Body of pancreas (tissue), 4 donors: ENCODE data around the gene CYP4F12. TPM values are rescaled to one million over a fixed set of nuclear protein-coding genes. Genes with fewer than 3 reads are reported as not detected.

ENCODE experiments used
- ATAC-seq: fragments of 150-250 bp; one replicate; pipeline ENCODE4 v1.9.1; 2016
- DNase-seq, 4 donors: peaks; one replicate each; pipeline ENCODE4 v3.0.0-alpha.2; 2019
- H3K27ac ChIP-seq, 4 donors: fragments of 200-600 bp; sonication (generic); 1 replicate in 3 of 4; 2 replicates in 1 of 4; pipeline versions ENCODE4 v1.5.1 to v1.6.1; 2016 to 2019; ENCODE audit warnings: mild to moderate bottlenecking in 1 of 4, mixed read lengths in 1 of 4, moderate library complexity in 1 of 4
- H3K27me3 ChIP-seq, 2 donors: fragments of 200-600 bp; sonication (generic); one replicate each; pipeline ENCODE4 v1.6.0; 2016; ENCODE audit warnings: mild to moderate bottlenecking in 1 of 2
- H3K36me3 ChIP-seq, 2 donors: fragments of 200-600 bp; sonication (generic); replicated peaks in 1 of 2; 2 replicates each; pipeline ENCODE4 v1.5.1; 2016; ENCODE audit warnings: low read depth in 2 of 2; ENCODE audit not compliant: insufficient read depth in 1 of 2
- H3K4me1 ChIP-seq: fragments of 200-600 bp; sonication (generic); one replicate; pipeline ENCODE4 v1.6.0; 2016
- H3K4me3 ChIP-seq, 2 donors: fragments of 200-600 bp; sonication (generic); 1 replicate in 1 of 2; 2 replicates in 1 of 2; pipeline ENCODE4 v1.5.1; 2016 to 2019
- H3K9me3 ChIP-seq, 3 donors: fragments of 200-600 bp; sonication (generic); 1 replicate in 2 of 3; 2 replicates in 1 of 3; pipeline ENCODE4 v1.5.1; 2016
- CTCF ChIP-seq, 7 experiments: fragments of 450-650 bp in 4 of 7; fragments of 200-600 bp in 3 of 7; sonication (generic) in 3 of 7; IDR thresholded peaks; one replicate each; pipeline ENCODE4 v1.5.1; 2016 to 2019; ENCODE audit warnings: antibody characterized with exemption in 7 of 7
- POLR2A ChIP-seq, 3 donors: fragments of 450-650 bp; IDR thresholded peaks; one replicate each; pipeline ENCODE4 v1.6.1; 2016; ENCODE audit warnings: antibody characterized with exemption in 3 of 3, mild to moderate bottlenecking in 2 of 3
- WGBS, 2 donors: methylation state at CpG; one replicate each; pipeline ENCODE4 v1.1.5; 2017; 5-methylcytosine and 5-hydroxymethylcytosine counted together
- intact Hi-C: fragments of 100-400 bp; cut with DNase I; formaldehyde crosslinking; loops from one replicate; pipeline ENCODE4 v1.15.1; 2023
- total RNA-seq, 2 donors: library from RNA; depleted of rRNA; stranded (reverse); fragments of >200 nt; gene quantifications; one replicate each; pipeline ENCODE4 v1.1.0, GENCODE V29; 2016

The CYP4F12 gene
- total RNA-seq, 2 donors from 2014 or later, result 15.8 TPM; not detected in 1

GRCh38 chr19:15666186-15666585 is 6.7 kb upstream of the CYP4F12 start:
- DNase-seq (no peak), ATAC-seq (no peak)
- Histone ChIP-seq H3K27ac (no peak overlapping the region), H3K4me1 (no peaks in the 10 kb centered on the region), H3K4me3 (no peak overlapping the region), H3K36me3 (no peaks in the 10 kb centered on the region), H3K27me3 (no peaks in the 10 kb centered on the region), H3K9me3 (no peaks in the 10 kb centered on the region)
- WGBS, 2 donors, result 0 to 5% methylated on average over 1 of the region's 1 CpG
- intact Hi-C loops, result no loop called here
- no peak for TF ChIP-seq CTCF (IDR thresholded peaks at IDR 0.05)
- TF ChIP-seq POLR2A (IDR thresholded peaks at IDR 0.05), result no peak

GRCh38 chr19:15666883-15667282 is 6.0 kb upstream of the CYP4F12 start:
- H3K27me3 ChIP-seq, result no peaks in the 10 kb centered on the region
- no peak overlapping the region for H3K4me3 ChIP-seq
- ATAC-seq, result no peak
- intact Hi-C loops, result no loop called here
- TF ChIP-seq CTCF (IDR thresholded peaks at IDR 0.05), result no peak
- no peak for TF ChIP-seq POLR2A (IDR thresholded peaks at IDR 0.05)
- WGBS, 2 donors, result 23 to 36% methylated on average over 3 to 4 of the region's 4 CpGs
- no peaks in the 10 kb centered on the region for H3K36me3 ChIP-seq
- H3K4me1 ChIP-seq, result no peaks in the 10 kb centered on the region
- H3K9me3 ChIP-seq, result no peaks in the 10 kb centered on the region
- DNase-seq, result no peak
- no peak overlapping the region for H3K27ac ChIP-seq

DNA sequence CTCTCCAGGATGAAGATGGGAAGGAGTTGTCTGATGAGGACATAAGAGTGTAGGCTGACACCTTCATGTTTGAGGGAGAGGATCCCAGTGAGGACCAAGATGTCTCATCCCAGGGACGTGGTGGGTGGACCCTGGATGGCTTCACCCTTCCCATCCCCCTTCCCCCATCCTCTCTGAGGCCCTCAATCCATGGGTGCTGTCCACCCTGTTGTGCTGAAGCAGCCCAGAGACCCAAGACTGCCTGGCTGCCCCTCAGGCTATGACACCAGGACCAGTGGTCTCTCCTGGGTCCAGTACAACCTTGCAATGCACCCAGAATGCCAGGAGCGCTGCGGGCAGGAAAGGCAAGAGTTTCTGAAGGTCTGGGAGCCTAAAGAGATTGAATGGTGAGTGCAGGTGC is 3.4 kb upstream of the CYP4F12 start:
- intact Hi-C loops, result no loop called here
- ATAC-seq, result no peak
- 52 to 65% methylated on average over 3 of the region's 3 CpGs for WGBS, 2 donors
- TF ChIP-seq CTCF (IDR thresholded peaks at IDR 0.05) (no peak), POLR2A (IDR thresholded peaks at IDR 0.05) (no peak)
- no peak overlapping the region for H3K27ac ChIP-seq
- H3K27me3 ChIP-seq, result no peaks in the 10 kb centered on the region
- no peaks in the 10 kb centered on the region for H3K36me3 ChIP-seq
- H3K9me3 ChIP-seq, result no peaks in the 10 kb centered on the region
- peaks cover 5% of the 10 kb centered on the region for H3K4me1 ChIP-seq
- no peak overlapping the region for H3K4me3 ChIP-seq
- no peak for DNase-seq

- no peak overlapping the region for H3K4me3 ChIP-seq
- H3K27ac ChIP-seq, result no peak overlapping the region
- no peak for TF ChIP-seq CTCF (IDR thresholded peaks at IDR 0.05)
- no peak for TF ChIP-seq POLR2A (IDR thresholded peaks at IDR 0.05)
- no peak for DNase-seq
- no peaks in the 10 kb centered on the region for H3K27me3 ChIP-seq
- intact Hi-C loops, result no loop called here
- no peaks in the 10 kb centered on the region for H3K9me3 ChIP-seq
- 34 to 58% methylated on average over 4 of the region's 4 CpGs for WGBS, 2 donors
- H3K36me3 ChIP-seq, result no peaks in the 10 kb centered on the region
- peaks cover 5% of the 10 kb centered on the region for H3K4me1 ChIP-seq
- no peak for ATAC-seq
Measured at GRCh38 chr19:15669891-15670290, 3.0 kb upstream of the CYP4F12 start.

DNA sequence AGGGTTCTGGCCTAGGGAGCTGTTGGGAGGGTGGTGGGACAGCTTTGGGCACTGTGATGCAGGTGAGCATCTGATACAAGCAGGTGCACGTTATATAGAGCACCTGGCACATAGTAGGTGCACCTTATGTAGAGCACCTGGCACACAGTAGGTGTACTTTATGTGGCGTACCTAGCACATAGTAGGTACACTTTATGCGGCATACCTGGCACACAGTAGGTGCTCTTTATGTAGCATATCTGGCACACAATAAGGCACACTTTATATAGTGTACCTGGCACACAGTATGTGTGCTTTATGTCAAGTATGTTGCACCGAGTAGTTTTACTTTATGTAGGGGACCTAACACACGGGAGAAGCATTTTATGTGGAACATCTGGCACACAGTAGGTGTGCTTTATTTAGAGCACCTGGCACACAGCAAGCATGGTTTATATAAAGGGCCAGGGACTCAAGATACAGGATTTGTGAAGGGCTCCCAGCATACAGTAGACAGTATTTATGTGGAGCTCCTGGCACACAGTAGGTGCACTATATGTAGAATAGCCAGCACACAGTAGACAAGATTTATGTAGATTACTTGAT is 1.6 kb upstream of the CYP4F12 start:
- intact Hi-C loops, result no loop called here
- WGBS, 2 donors, result 46 to 56% methylated on average over 5 of the region's 5 CpGs

More for the DNA sequence above, 1.6 kb upstream of the CYP4F12 start:
- Histone ChIP-seq H3K27me3 (no peaks in the 10 kb centered on the region), H3K9me3 (no peaks in the 10 kb centered on the region), H3K4me1 (peaks cover 5% of the 10 kb centered on the region), H3K27ac (no peak overlapping the region), H3K36me3 (no peaks in the 10 kb centered on the region), H3K4me3 (no peak overlapping the region)
- TF ChIP-seq POLR2A (IDR thresholded peaks at IDR 0.05), result no peak
- no peak for TF ChIP-seq CTCF (IDR thresholded peaks at IDR 0.05)
- DNase-seq (no peak), ATAC-seq (no peak)
